GOT3 (cell line): ENCODE data around the gene KNSTRN.

Source experiments
- DNase-seq: peaks from one replicate; lab custom pipeline; 2025; ENCODE audit warnings: mixed read lengths; lab: John Stamatoyannopoulos, UW

KNSTRN gene

GRCh38 chr15:40382580-40383456, at the start of gene KNSTRN:
Gene KNSTRN, plus strand, starts transcription at chr15:40382721. Its CDS starts 115 bp downstream, at chr15:40382836.
- peak; percentile 31 for DNase-seq

DNA sequence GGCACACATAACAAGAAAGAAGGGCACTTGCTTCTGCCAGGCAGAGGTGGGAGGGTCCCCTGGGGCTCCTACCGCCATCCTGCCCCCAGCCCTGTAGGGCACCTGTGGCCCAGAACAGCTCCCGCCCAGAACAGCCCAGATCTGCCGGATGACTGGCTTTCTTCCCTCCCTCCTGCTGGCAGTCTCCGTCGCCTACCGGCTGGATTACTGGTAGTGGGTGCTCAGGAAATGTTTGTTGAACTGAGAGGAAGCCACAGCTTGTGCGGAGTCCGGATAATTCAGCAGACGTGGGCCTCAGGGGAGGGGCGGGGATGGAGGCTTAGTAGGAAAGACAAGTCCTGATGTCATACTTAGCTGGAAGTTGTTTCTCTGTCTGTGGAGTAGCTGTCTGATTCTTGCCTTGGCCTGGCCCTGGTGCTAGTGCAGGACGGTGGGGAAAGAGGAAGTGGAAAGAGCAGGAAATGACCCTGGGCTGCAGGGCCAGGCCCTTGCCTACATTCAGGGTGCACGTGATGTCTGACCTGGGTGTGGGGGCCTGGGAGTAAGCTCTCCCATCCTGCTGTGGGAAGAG, 48.5 kb upstream of the KNSTRN start:
- no peak for DNase-seq

GRCh38 chr15:40334541-40334940, 48.0 kb upstream of the KNSTRN start:
- no peak for DNase-seq

DNA sequence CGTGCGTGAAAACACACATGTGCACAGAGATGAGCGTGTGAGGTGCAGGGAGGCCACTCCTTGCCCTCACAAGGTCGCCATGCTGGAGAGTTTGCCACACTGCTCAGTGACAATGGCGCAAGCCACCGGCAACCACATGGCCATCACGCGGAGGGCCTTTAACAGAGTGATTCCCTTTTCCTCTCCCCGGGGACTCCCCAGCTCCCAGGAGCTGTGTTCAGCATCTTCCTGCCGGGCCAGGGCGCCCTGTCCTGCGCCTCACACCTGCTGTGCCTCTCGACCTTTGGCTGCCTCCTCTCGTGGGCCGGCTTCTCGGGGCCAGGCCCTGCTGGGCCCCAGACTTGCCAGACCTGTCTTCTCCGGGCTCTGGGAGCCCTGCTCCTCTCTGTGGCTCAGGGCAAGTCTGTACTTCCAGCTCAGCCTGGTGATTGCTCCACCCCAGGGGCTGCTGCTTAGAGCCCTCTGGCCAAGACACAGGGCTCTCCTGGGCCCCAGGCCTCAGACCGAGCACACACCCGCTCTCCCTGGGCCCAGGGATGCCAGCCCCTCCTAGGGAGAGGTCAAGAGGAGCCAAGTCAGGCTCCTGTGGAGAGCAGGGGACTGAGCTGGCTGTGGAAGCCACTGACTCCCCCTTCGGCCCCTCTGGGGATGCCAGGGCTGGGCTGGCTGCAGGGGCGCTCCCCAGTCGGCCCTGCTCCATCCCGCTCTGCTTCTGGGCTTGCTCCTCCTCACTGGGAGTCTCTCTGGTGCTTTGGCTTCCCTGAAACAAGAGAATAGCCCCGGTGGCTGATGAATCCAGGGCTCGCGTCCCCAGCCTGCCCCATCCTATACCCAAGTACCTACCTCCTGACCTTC, 47.4 kb upstream of the KNSTRN start:
- no peak for DNase-seq

GRCh38 chr15:40335938-40336743, 46.4 kb upstream of the KNSTRN start:
- no peak for DNase-seq

- DNase-seq, result no peak
These were observed 45.8 kb upstream of the KNSTRN start for GRCh38 chr15:40336744-40337122.

- no peak for DNase-seq
These were observed 44.9 kb upstream of the KNSTRN start for GRCh38 chr15:40337597-40337996.

GRCh38 chr15:40338041-40338657, 44.4 kb upstream of the KNSTRN start:
- DNase-seq, result no peak

- DNase-seq, result no peak
These were observed 43.5 kb upstream of the KNSTRN start for GRCh38 chr15:40338921-40339620.

GRCh38 chr15:40339621-40339945, 42.9 kb upstream of the KNSTRN start:
- DNase-seq, result no peak

DNA sequence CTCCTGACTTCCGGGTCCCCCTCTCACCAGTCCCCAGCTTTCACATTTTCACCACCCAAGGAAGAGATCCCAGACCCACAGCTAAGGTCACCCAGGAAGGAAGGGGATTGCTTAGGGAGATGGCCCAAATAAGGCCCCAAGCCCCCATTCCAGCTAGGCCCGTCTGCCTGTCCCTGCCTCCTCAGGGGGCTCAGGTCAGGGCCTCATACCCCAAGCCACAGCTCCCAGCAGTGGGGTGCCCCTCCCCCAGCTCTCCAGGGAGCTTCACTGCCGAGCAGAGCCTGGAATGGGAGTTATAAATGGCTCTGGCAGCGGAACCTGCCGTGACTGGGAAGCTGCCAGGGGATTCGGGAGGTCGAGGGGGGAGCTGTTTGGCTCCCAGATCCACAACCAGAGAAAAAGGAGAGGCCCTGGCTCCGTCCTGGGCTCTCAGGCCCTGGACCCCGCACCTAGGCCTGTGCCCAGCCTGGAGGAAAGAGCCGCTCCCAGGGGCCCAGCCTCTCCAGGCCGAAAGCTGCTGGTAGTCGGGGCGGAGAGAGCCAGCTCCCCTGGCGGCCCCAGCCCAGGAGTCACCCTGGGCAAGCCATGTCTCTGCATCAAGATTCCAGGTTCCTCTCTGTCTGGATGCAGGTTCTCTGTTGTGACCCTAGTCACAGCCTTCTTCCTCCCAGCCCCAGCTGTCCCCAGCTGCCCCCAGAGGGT, 42.3 kb upstream of the KNSTRN start:
- DNase-seq, result no peak

- DNase-seq, result peak; percentile 51
These were observed 41.7 kb upstream of the KNSTRN start, which contains the start of gene CCDC9B for GRCh38 chr15:40340740-40341400. Gene CCDC9B, minus strand, starts transcription at chr15:40340939. Its CDS starts 120 bp downstream, at chr15:40340819.

DNA sequence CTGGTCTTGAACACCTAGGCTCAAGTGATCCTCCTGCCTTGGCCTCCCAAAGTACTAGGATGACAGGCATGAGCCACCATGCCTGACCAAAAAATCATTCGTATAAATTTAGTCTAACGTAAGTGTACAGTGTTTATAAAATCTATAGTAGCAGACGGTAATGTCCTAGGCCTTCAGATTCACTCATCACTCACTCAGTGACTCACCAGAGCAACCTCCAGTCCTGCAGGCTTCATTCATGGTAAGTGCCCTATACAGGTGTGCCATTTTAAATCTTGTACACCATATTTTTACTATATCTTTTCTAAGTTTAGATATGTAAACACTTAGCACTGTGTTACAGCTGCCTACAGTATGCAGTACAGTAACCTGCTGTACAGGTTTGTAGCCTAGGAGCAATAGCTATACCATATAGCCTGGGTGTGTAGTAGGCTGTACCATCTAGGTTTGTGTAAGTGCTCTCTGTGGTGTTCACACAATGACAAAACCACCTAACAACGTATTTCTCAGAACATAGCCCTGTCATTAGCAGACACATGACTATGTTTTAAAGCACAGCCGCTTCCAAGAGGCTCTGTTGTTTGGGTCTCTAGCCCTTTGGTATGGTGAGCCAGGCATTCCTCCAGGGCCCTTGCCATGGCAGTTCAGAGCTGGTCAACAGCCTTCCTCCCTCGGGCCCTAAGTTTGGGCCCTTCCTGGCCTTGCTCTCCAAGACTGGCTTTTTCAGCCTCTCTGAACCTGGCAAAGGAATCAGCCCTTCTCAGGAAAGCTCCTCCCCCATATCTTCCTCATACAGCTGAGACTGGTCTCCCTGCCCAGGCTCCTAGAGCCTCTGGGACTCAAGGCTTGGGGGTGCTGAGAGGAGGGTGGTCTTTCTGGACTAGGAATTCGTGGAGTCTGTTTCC, 39.9 kb upstream of the KNSTRN start:
- no peak for DNase-seq

- DNase-seq, result no peak
These were observed 39.0 kb upstream of the KNSTRN start for GRCh38 chr15:40343512-40343911.

GRCh38 chr15:40344217-40344616, 38.3 kb upstream of the KNSTRN start:
- DNase-seq, result no peak

DNA sequence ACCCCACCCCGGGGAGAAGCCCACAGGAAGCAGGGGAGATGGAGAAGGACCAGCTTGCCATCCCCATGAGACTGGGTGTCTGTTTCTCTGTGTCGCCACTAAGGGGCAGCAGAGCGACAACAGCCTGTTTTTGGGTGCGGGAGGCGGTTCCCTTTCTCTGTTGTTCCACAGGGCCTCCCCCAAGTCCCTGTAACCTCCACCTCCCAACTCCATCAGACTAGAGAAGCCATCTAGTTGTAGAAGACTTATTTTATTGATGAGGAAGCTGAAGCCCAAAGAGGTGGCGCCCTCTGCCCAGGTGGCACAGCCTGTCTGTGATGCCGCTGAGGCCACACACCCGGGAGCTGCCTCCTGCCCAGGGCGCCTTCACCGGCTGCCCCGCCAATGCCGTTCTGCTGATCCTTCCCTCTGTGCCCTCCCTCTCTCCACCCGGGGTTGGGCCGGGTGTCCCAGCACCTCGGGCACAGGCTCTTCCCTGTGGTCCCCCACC, 37.8 kb upstream of the KNSTRN start:
- DNase-seq, result no peak

GRCh38 chr15:40345225-40345866, 37.2 kb upstream of the KNSTRN start:
- DNase-seq, result no peak
